Stimulated activated CD4-positive, alpha-beta T cell treated with anti-CD3 and anti-CD28 coated beads, Interleukin-12 subunit alpha, Interleukin-12 subunit beta, amount 100 ng/mL, for 24 hours (primary cell): ENCODE data around the gene ZIC4.

Experiments
- DNase-seq, 2 experiments: peaks; one replicate each; pipeline ENCODE4 v3.0.0-alpha.2; 2020; ENCODE audit warnings: low read depth in 2 of 2

Gene ZIC4

GRCh38 chr3:147371771-147372340 is 34.5 kb downstream of the ZIC4 start:
- DNase-seq, result no peak

GRCh38 chr3:147371140-147371539 is 35.2 kb downstream of the ZIC4 start:
- no peak for DNase-seq

- no peak for DNase-seq
Observed at GRCh38 chr3:147370349-147370748, 36.0 kb downstream of the ZIC4 start.

- no peak for DNase-seq
Observed at GRCh38 chr3:147369661-147370123, 36.7 kb downstream of the ZIC4 start.

GRCh38 chr3:147369231-147369630 is 37.1 kb downstream of the ZIC4 start:
- DNase-seq, result no peak

- no peak for DNase-seq
Observed at GRCh38 chr3:147368561-147369221, 37.7 kb downstream of the ZIC4 start.

GRCh38 chr3:147368151-147368550 is 38.2 kb downstream of the ZIC4 start:
- no peak for DNase-seq

GRCh38 chr3:147367676-147368075 is 38.7 kb downstream of the ZIC4 start:
- DNase-seq, result no peak

GRCh38 chr3:147365196-147366115 is 40.9 kb downstream of the ZIC4 start:
- no peak for DNase-seq

GRCh38 chr3:147364771-147365170 is 41.6 kb downstream of the ZIC4 start:
- DNase-seq, result no peak

- DNase-seq, result peak in 1 of 2 experiments; percentile 31
Observed at GRCh38 chr3:147361454-147362420, 44.6 kb downstream of the ZIC4 start.

- no peak for DNase-seq
Observed at GRCh38 chr3:147360646-147361453, 45.5 kb downstream of the ZIC4 start.

- no peak for DNase-seq
Observed at GRCh38 chr3:147360051-147360439, 46.3 kb downstream of the ZIC4 start.

- no peak for DNase-seq
Observed at GRCh38 chr3:147359177-147360050, 46.9 kb downstream of the ZIC4 start.

- DNase-seq, result no peak
Observed at GRCh38 chr3:147358144-147358992, 48.0 kb downstream of the ZIC4 start.

- DNase-seq, result no peak
Observed at GRCh38 chr3:147356909-147357900, 49.1 kb downstream of the ZIC4 start.

- DNase-seq, result no peak
Observed at GRCh38 chr3:147356145-147356908, 50.0 kb downstream of the ZIC4 start.
